Transverse colon (tissue), 3 donors: Measurements from ENCODE around the gene ANO3.

Source experiments
- EP300 ChIP-seq: sonication (generic); formaldehyde crosslinking; IDR thresholded peaks from one replicate; pipeline ENCODE4 v1.6.1; 2017; ENCODE audit warnings: antibody characterized with exemption, low read depth
- POLR2A ChIP-seq: fragments of 450-650 bp; IDR thresholded peaks from one replicate; pipeline ENCODE4 v1.6.1; 2016; ENCODE audit warnings: antibody characterized with exemption, mild to moderate bottlenecking, moderate library complexity
- TF ChIP-seq, protein P1 (sequence below), 5 experiments: fragments of 200-600 bp in 3 of 5; fragments of 450-650 bp in 2 of 5; sonication (generic) in 3 of 5; IDR thresholded peaks; 1 replicate in 2 of 5; 2 replicates in 3 of 5; pipeline ENCODE4 v1.5.1; 2016 to 2017; ENCODE audit warnings: antibody characterized with exemption in 5 of 5, inconsistent platforms in 3 of 5, mild to moderate bottlenecking in 2 of 5, moderate library complexity in 1 of 5

DNA sequence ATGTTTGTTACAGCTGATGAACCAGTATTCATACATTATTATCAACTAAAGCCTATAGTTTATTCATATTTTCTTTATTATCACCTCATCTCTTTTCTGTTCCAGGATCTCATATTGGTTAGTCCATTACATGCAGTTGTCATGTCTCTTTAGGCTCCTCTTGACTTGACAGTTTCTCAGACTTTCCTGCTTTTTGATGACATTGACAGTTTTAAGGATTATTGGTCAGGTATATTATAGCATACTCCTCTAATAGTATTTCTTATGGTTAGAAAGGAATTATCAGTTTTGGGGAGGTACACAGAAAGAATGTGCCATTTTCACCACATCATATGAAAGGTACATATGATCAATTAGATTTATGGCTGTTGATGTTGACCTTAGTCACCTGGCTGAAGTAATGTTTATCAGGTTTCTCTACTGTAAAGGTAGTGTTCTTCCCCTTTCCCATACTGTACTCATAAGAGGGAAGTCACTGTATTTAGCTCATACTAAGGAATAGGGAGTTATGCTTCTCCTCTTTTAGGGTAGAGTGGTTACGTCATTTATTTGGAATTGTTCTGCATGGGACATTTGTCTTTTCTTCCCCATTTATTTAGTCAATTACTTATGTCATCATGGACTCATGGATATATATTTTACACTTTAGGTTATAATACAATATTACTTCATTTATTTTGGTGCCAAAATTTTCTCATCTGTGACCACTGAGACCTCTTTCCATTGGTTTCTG is 9.4 kb upstream of the ANO3 start:
- TF ChIP-seq, protein P1, sequence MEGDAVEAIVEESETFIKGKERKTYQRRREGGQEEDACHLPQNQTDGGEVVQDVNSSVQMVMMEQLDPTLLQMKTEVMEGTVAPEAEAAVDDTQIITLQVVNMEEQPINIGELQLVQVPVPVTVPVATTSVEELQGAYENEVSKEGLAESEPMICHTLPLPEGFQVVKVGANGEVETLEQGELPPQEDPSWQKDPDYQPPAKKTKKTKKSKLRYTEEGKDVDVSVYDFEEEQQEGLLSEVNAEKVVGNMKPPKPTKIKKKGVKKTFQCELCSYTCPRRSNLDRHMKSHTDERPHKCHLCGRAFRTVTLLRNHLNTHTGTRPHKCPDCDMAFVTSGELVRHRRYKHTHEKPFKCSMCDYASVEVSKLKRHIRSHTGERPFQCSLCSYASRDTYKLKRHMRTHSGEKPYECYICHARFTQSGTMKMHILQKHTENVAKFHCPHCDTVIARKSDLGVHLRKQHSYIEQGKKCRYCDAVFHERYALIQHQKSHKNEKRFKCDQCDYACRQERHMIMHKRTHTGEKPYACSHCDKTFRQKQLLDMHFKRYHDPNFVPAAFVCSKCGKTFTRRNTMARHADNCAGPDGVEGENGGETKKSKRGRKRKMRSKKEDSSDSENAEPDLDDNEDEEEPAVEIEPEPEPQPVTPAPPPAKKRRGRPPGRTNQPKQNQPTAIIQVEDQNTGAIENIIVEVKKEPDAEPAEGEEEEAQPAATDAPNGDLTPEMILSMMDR (IDR thresholded peaks at IDR 0.05) = no peak
- TF ChIP-seq EP300 (no peak), POLR2A (no peak)
